Adrenal gland (tissue), 5 donors: ENCODE measurements around the gene CCNY.

Source experiments
- CTCF ChIP-seq, 6 experiments: fragments of 450-650 bp in 4 of 6; fragments of 200-600 bp in 2 of 6; sonication (generic) in 1 of 6; IDR thresholded peaks; 1 replicate in 5 of 6; 2 replicates in 1 of 6; pipeline versions ENCODE4 v1.5.1 to v1.8.0; 2016 to 2021; ENCODE audit warnings: antibody characterized with exemption in 6 of 6, mild to moderate bottlenecking in 2 of 6, moderate library complexity in 1 of 6
- POLR2A ChIP-seq, 2 donors: fragments of 450-650 bp; IDR thresholded peaks; one replicate each; pipeline ENCODE4 v1.6.1; 2017; ENCODE audit warnings: antibody characterized with exemption in 2 of 2, mild to moderate bottlenecking in 2 of 2, moderate library complexity in 1 of 2
- donor health status: DM: no; HTN: no; CAD: no.

GRCh38 chr10:35466661-35467060, 130.4 kb downstream of the CCNY start:
- TF ChIP-seq CTCF (IDR thresholded peaks at IDR 0.05): no peak
- TF ChIP-seq POLR2A (IDR thresholded peaks at IDR 0.05): no peak
